IMR-90 (cell line): Measurements from ENCODE around the gene KLHDC1. TPM values are rescaled to one million over a fixed set of nuclear protein-coding genes. Genes with fewer than 3 reads are reported as not detected.

Experiments
- ATAC-seq: fragments of 200-7000 bp; cut with Tn5 transposase; 2 replicates; pipeline ENCODE4 v1.9.1; 2020; ENCODE audit warnings: low read depth, mild to moderate bottlenecking, moderate library complexity
- BruUV-seq: library from RNA; stranded (reverse); fragments of 400-500 nt; replicated peaks from 2 replicates; lab custom pipeline; 2021; lab: Mats Ljungman, UMichigan
- CTCF ChIA-PET: fragments of 300-600 bp; formaldehyde crosslinking; extraction: SDS; loops from one replicate; lab custom pipeline; 2021; ENCODE audit warnings: antibody characterized with exemption; lab: Yijun Ruan, JAX
- POLR2A ChIA-PET: fragments of 300-600 bp; sonication (Branson Sonifier 250); formaldehyde crosslinking; loops from one replicate; lab custom pipeline; 2022; ENCODE audit warnings: antibody characterized with exemption; ENCODE audit not compliant: unreplicated experiment; lab: Charles Lee
- DNase-seq: peaks from one replicate; pipeline ENCODE4 v3.0.0; 2013
- H2AFZ ChIP-seq: replicated peaks from 2 replicates; pipeline ENCODE3; 2013; ENCODE audit warnings: low read length, mild to moderate bottlenecking; ENCODE audit not compliant: poor library complexity
- H2AK5ac ChIP-seq: 2 replicates; pipeline ENCODE4 v1.6.1; 2013; ENCODE audit warnings: low read depth, low read length, inconsistent platforms
- H2AK9ac ChIP-seq: replicated peaks from 2 replicates; pipeline ENCODE3; 2013; ENCODE audit warnings: mild to moderate bottlenecking, low read depth, low read length, moderate library complexity; ENCODE audit not compliant: poor library complexity
- H2BK120ac ChIP-seq: 2 replicates; pipeline ENCODE4 v1.6.1; 2013; ENCODE audit warnings: low read depth, low read length, inconsistent platforms
- H2BK15ac ChIP-seq: 3 replicates; pipeline ENCODE4 v1.6.1; 2013; ENCODE audit warnings: low read depth, low read length, inconsistent platforms
- H2BK20ac ChIP-seq: 2 replicates; pipeline ENCODE4 v1.6.1; 2013; ENCODE audit warnings: low read depth, mild to moderate bottlenecking, inconsistent platforms, low read length, moderate library complexity
- H2BK5ac ChIP-seq: 2 replicates; pipeline ENCODE4 v1.6.1; 2013; ENCODE audit warnings: mild to moderate bottlenecking, low read depth, low read length, inconsistent platforms; ENCODE audit not compliant: poor library complexity, severe bottlenecking
- H3K14ac ChIP-seq: replicated peaks from 2 replicates; pipeline ENCODE4 v1.6.1; 2013; ENCODE audit warnings: low read depth, low read length, inconsistent platforms
- H3K18ac ChIP-seq: 2 replicates; pipeline ENCODE4 v1.6.1; 2013; ENCODE audit warnings: low read depth, low read length, control low read depth
- H3K23ac ChIP-seq: 2 replicates; pipeline ENCODE4 v1.6.1; 2013; ENCODE audit warnings: low read depth, low read length, inconsistent platforms
- H3K27ac ChIP-seq: 2 replicates; pipeline ENCODE4 v1.5.1; 2013; ENCODE audit warnings: mild to moderate bottlenecking, control low read depth, low read length; ENCODE audit not compliant: insufficient read depth
- H3K27me3 ChIP-seq: 2 replicates; pipeline ENCODE4 v1.6.1; 2013; ENCODE audit warnings: low read length; ENCODE audit not compliant: control insufficient read depth, insufficient read depth
- H3K36me3 ChIP-seq: 2 replicates; pipeline ENCODE4 v1.6.1; 2013; ENCODE audit warnings: low read length, mixed read lengths; ENCODE audit not compliant: control insufficient read depth, insufficient read depth
- H3K4ac ChIP-seq: 2 replicates; pipeline ENCODE4 v1.6.1; 2013; ENCODE audit warnings: low read depth, low read length, inconsistent platforms
- H3K4me1 ChIP-seq: 2 replicates; pipeline ENCODE4 v1.6.1; 2013; ENCODE audit warnings: low read length, mixed read lengths; ENCODE audit not compliant: control insufficient read depth, insufficient read depth
- H3K4me2 ChIP-seq: 2 replicates; pipeline ENCODE4 v1.6.1; 2013; ENCODE audit warnings: low read depth, mild to moderate bottlenecking, control low read depth, low read length, moderate library complexity
- H3K4me3 ChIP-seq: 2 replicates; pipeline ENCODE4 v1.5.1; 2013; ENCODE audit warnings: low read depth, mild to moderate bottlenecking, control low read depth, low read length, moderate library complexity; ENCODE audit not compliant: insufficient read depth
- H3K56ac ChIP-seq: 2 replicates; pipeline ENCODE4 v1.6.1; 2013; ENCODE audit warnings: low read length, inconsistent platforms; ENCODE audit not compliant: insufficient read depth; ENCODE audit errors: extremely low read depth
- H3K79me1 ChIP-seq, 2 experiments: 2 replicates each; pipeline ENCODE4 v1.6.1; 2013; ENCODE audit warnings: low read length in 2 of 2, inconsistent platforms in 1 of 2, low read depth in 1 of 2
- H3K9ac ChIP-seq: 2 replicates; pipeline ENCODE4 v1.6.1; 2013; ENCODE audit warnings: low read depth, low read length, control low read depth
- H3K9me1 ChIP-seq: 2 replicates; pipeline ENCODE4 v1.6.1; 2013; ENCODE audit warnings: low read length, inconsistent platforms; ENCODE audit not compliant: insufficient read depth
- H3K9me3 ChIP-seq: 2 replicates; pipeline ENCODE4 v1.6.1; 2013; ENCODE audit warnings: low read length; ENCODE audit not compliant: control insufficient read depth, insufficient read depth
- H4K20me1 ChIP-seq: 2 replicates; pipeline ENCODE4 v1.6.1; 2013; ENCODE audit warnings: low read length, inconsistent platforms; ENCODE audit not compliant: insufficient read depth
- H4K5ac ChIP-seq: 2 replicates; pipeline ENCODE4 v1.6.1; 2013; ENCODE audit warnings: mild to moderate bottlenecking, low read depth, low read length, control low read depth
- H4K8ac ChIP-seq, 2 experiments: 2 replicates each; pipeline ENCODE4 v1.6.1; 2013; ENCODE audit warnings: low read depth in 2 of 2, low read length in 2 of 2, control low read depth in 1 of 2, inconsistent platforms in 1 of 2
- H4K91ac ChIP-seq: 2 replicates; pipeline ENCODE4 v1.6.1; 2013; ENCODE audit warnings: low read depth, low read length, inconsistent platforms; ENCODE audit not compliant: insufficient read depth
- BHLHE40 ChIP-seq: fragments of 150-350 bp; IDR thresholded peaks from 2 replicates; pipeline ENCODE4 v1.6.1; 2016; ENCODE audit warnings: mild to moderate bottlenecking, low read depth, low read length
- CEBPB ChIP-seq: IDR thresholded peaks from 2 replicates; pipeline ENCODE4 v1.6.1; 2012; ENCODE audit warnings: low read depth, low read length, improper control_type of control experiment
- CHD1 ChIP-seq: IDR thresholded peaks from 2 replicates; pipeline ENCODE4 v1.6.1; 2012; ENCODE audit warnings: low read depth, low read length, improper control_type of control experiment
- FOS ChIP-seq: fragments of 150-350 bp; IDR thresholded peaks from 2 replicates; pipeline ENCODE4 v1.6.1; 2016; ENCODE audit warnings: low read depth, low read length
- MAFK ChIP-seq: IDR thresholded peaks from 2 replicates; pipeline ENCODE4 v1.6.1; 2012; ENCODE audit warnings: low read depth, low read length, improper control_type of control experiment
- MAZ ChIP-seq: IDR thresholded peaks from 2 replicates; pipeline ENCODE4 v1.6.1; 2012; ENCODE audit warnings: low read depth, mild to moderate bottlenecking, low read length, improper control_type of control experiment, moderate library complexity, borderline replicate concordance
- MXI1 ChIP-seq: IDR thresholded peaks from 2 replicates; pipeline ENCODE4 v1.6.1; 2012; ENCODE audit warnings: low read depth, mild to moderate bottlenecking, low read length, moderate library complexity, borderline replicate concordance
- NFE2L2 ChIP-seq: fragments of 150-350 bp; IDR thresholded peaks from 2 replicates; pipeline ENCODE4 v1.6.1; 2016; ENCODE audit warnings: low read depth, mild to moderate bottlenecking, low read length
- POLR2A ChIP-seq: IDR thresholded peaks from 2 replicates; pipeline ENCODE4 v1.6.1; 2012; ENCODE audit warnings: mild to moderate bottlenecking, low read depth, low read length
- RAD21 ChIP-seq: IDR thresholded peaks from 2 replicates; pipeline ENCODE4 v1.6.1; 2012; ENCODE audit warnings: low read length, improper control_type of control experiment
- RCOR1 ChIP-seq: IDR thresholded peaks from 2 replicates; pipeline ENCODE4 v1.6.1; 2012; ENCODE audit warnings: mild to moderate bottlenecking, low read length, improper control_type of control experiment; ENCODE audit not compliant: insufficient replicate concordance
- RFX5 ChIP-seq: IDR thresholded peaks from 2 replicates; pipeline ENCODE4 v1.8.0; 2012; ENCODE audit warnings: low read depth, mild to moderate bottlenecking, low read length, moderate library complexity
- SMC3 ChIP-seq: fragments of 150-350 bp; IDR thresholded peaks from 2 replicates; pipeline ENCODE4 v1.6.1; 2016; ENCODE audit warnings: low read depth, mild to moderate bottlenecking, antibody characterized with exemption, low read length, moderate library complexity
- dilution Hi-C: fragments of 300-500 bp; cut with HindIII; formaldehyde crosslinking; loops from one replicate; pipeline ENCODE4 v1.14.3; 2018; ENCODE audit warnings: low sequenced_read_pairs; ENCODE audit not compliant: unreplicated experiment
- in situ Hi-C: fragments of 300-500 bp; cut with MboI; formaldehyde crosslinking; loops from 3 replicates; pipeline ENCODE4 v1.14.3; 2019; ENCODE audit warnings: low sequenced_read_pairs, inconsistent platforms, mixed read lengths
- intact Hi-C: fragments of 100-400 bp; cut with micrococcal nuclease; formaldehyde crosslinking; loops from 2 replicates; pipeline ENCODE4 v1.10.0; 2022
- polyA plus RNA-seq, 3 experiments: library from polyadenylated mRNA; depleted of rRNA; stranded (reverse); fragments of >200 nt; gene quantifications; 2 replicates each; pipeline ENCODE4 v1.2.3, GENCODE V29; 2012; ENCODE audit warnings: low replicate concordance in 1 of 3
- total RNA-seq: library from RNA; depleted of rRNA; stranded (reverse); fragments of >200 nt; gene quantifications from 2 replicates; pipeline ENCODE4 v1.2.3, GENCODE V29; 2012
- TF ChIP-seq, protein P1 (sequence below): fragments of 150-350 bp; IDR thresholded peaks from 2 replicates; pipeline ENCODE4 v1.6.1; 2016; ENCODE audit warnings: low read depth, mild to moderate bottlenecking, low read length, moderate library complexity, borderline replicate concordance
- TF ChIP-seq, protein P2 (sequence below): fragments of 150-350 bp; IDR thresholded peaks from 2 replicates; pipeline ENCODE4 v1.6.1; 2017; ENCODE audit warnings: mild to moderate bottlenecking, antibody characterized with exemption, low read length, low read depth
- TF ChIP-seq, protein P3 (sequence below): conservative IDR thresholded peaks from 2 replicates; pipeline ENCODE4 v1.5.1; 2012; ENCODE audit warnings: mild to moderate bottlenecking, low read depth, low read length, improper control_type of control experiment

Gene KLHDC1
- total and polyA plus RNA-seq, 2 of the 4 experiments (the other 2 are of a cell fraction): 0.51 to 0.90 TPM

DNA sequence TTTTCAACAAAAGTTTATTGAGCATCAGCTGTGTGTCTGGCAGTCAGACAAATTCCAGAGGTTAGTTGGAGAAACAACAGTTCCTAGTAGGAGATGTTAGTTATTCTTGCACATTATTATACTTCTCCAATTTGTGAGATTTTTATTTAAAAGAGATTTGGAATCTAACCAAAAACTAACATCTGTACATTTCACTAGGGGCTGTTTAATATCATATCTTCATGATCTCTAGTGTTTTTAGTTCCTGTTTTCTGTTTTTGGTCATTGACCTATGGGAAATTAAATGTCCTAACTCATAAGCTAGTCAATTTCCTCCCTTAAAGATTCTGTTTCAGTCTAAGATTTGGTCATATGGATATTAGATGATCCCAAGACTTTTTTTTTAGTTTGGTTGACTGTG, 40.9 kb downstream of the KLHDC1 start:
- H2AK5ac ChIP-seq: no peak overlapping the region
- POLR2A ChIA-PET: no interaction called here
- no peak overlapping the region for H4K8ac ChIP-seq
- H3K9me1 ChIP-seq: peaks cover 3% of the 10 kb centered on the region; the same call in 1 of the 2 replicates
- no peak overlapping the region for H3K23ac ChIP-seq
- H4K91ac ChIP-seq: no peak overlapping the region
- H2BK5ac ChIP-seq: no peak overlapping the region
- in situ Hi-C loops (no loop called here), intact Hi-C loops (no loop called here), dilution Hi-C loops (no loop called here)
- H3K9me3 ChIP-seq: no peaks in the 10 kb centered on the region
- no peaks in the 10 kb centered on the region for H3K79me1 ChIP-seq
- no peak overlapping the region for H3K4ac ChIP-seq
- ATAC-seq: no peak
- H3K36me3 ChIP-seq: no peaks in the 10 kb centered on the region
- no peak overlapping the region for H4K5ac ChIP-seq
- no peak overlapping the region for H2BK15ac ChIP-seq
- no peak overlapping the region for H3K4me3 ChIP-seq
- H3K4me2 ChIP-seq: no peak overlapping the region
- H2AFZ ChIP-seq: no peak overlapping the region
- no peak overlapping the region for H2BK120ac ChIP-seq
- DNase-seq: no peak
- no peaks in the 10 kb centered on the region for H4K20me1 ChIP-seq
- H3K4me1 ChIP-seq: no peaks in the 10 kb centered on the region
- no peak overlapping the region for H3K27ac ChIP-seq
- H3K18ac ChIP-seq: no peak overlapping the region
- no peak overlapping the region for H2AK9ac ChIP-seq
- no peak overlapping the region for H3K56ac ChIP-seq
- H3K14ac ChIP-seq: no peak overlapping the region
- no peak overlapping the region for H3K9ac ChIP-seq
- TF ChIP-seq FOS (no peak), RFX5 (no peak), MXI1 (no peak), NFE2L2 (no peak), SMC3 (no peak), CEBPB (no peak), POLR2A (no peak), MAZ (no peak), BHLHE40 (no peak), RCOR1 (no peak), RAD21 (no peak), CHD1 (no peak), MAFK (no peak)
- TF ChIP-seq, protein P1, sequence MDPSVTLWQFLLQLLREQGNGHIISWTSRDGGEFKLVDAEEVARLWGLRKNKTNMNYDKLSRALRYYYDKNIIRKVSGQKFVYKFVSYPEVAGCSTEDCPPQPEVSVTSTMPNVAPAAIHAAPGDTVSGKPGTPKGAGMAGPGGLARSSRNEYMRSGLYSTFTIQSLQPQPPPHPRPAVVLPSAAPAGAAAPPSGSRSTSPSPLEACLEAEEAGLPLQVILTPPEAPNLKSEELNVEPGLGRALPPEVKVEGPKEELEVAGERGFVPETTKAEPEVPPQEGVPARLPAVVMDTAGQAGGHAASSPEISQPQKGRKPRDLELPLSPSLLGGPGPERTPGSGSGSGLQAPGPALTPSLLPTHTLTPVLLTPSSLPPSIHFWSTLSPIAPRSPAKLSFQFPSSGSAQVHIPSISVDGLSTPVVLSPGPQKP: no peak
- TF ChIP-seq, protein P2, sequence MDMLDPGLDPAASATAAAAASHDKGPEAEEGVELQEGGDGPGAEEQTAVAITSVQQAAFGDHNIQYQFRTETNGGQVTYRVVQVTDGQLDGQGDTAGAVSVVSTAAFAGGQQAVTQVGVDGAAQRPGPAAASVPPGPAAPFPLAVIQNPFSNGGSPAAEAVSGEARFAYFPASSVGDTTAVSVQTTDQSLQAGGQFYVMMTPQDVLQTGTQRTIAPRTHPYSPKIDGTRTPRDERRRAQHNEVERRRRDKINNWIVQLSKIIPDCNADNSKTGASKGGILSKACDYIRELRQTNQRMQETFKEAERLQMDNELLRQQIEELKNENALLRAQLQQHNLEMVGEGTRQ: no peak
- TF ChIP-seq, protein P3, sequence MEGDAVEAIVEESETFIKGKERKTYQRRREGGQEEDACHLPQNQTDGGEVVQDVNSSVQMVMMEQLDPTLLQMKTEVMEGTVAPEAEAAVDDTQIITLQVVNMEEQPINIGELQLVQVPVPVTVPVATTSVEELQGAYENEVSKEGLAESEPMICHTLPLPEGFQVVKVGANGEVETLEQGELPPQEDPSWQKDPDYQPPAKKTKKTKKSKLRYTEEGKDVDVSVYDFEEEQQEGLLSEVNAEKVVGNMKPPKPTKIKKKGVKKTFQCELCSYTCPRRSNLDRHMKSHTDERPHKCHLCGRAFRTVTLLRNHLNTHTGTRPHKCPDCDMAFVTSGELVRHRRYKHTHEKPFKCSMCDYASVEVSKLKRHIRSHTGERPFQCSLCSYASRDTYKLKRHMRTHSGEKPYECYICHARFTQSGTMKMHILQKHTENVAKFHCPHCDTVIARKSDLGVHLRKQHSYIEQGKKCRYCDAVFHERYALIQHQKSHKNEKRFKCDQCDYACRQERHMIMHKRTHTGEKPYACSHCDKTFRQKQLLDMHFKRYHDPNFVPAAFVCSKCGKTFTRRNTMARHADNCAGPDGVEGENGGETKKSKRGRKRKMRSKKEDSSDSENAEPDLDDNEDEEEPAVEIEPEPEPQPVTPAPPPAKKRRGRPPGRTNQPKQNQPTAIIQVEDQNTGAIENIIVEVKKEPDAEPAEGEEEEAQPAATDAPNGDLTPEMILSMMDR: no peak
- BruUV-seq: no TSS peak
- H3K27me3 ChIP-seq: no peaks in the 10 kb centered on the region
- CTCF ChIA-PET: no interaction called here
- no peak overlapping the region for H2BK20ac ChIP-seq
